IMR-90 (cell line): ENCODE data around the gene CNGB1. TPM values are rescaled to one million over a fixed set of nuclear protein-coding genes. Genes with fewer than 3 reads are reported as not detected.

Source experiments
- ATAC-seq: fragments of 200-7000 bp; cut with Tn5 transposase; 2 replicates; pipeline ENCODE4 v1.9.1; 2020; ENCODE audit warnings: low read depth, mild to moderate bottlenecking, moderate library complexity
- BruUV-seq: library from RNA; stranded (reverse); fragments of 400-500 nt; replicated peaks from 2 replicates; lab custom pipeline; 2021; lab: Mats Ljungman, UMichigan
- CTCF ChIA-PET: fragments of 300-600 bp; formaldehyde crosslinking; extraction: SDS; loops from one replicate; lab custom pipeline; 2021; ENCODE audit warnings: antibody characterized with exemption; lab: Yijun Ruan, JAX
- POLR2A ChIA-PET: fragments of 300-600 bp; sonication (Branson Sonifier 250); formaldehyde crosslinking; loops from one replicate; lab custom pipeline; 2022; ENCODE audit warnings: antibody characterized with exemption; ENCODE audit not compliant: unreplicated experiment; lab: Charles Lee
- DNase-seq: peaks from one replicate; pipeline ENCODE4 v3.0.0; 2013
- H2AFZ ChIP-seq: replicated peaks from 2 replicates; pipeline ENCODE3; 2013; ENCODE audit warnings: low read length, mild to moderate bottlenecking; ENCODE audit not compliant: poor library complexity
- H2AK5ac ChIP-seq: 2 replicates; pipeline ENCODE4 v1.6.1; 2013; ENCODE audit warnings: low read depth, low read length, inconsistent platforms
- H2AK9ac ChIP-seq: replicated peaks from 2 replicates; pipeline ENCODE3; 2013; ENCODE audit warnings: mild to moderate bottlenecking, low read depth, low read length, moderate library complexity; ENCODE audit not compliant: poor library complexity
- H2BK120ac ChIP-seq: 2 replicates; pipeline ENCODE4 v1.6.1; 2013; ENCODE audit warnings: low read depth, low read length, inconsistent platforms
- H2BK15ac ChIP-seq: 3 replicates; pipeline ENCODE4 v1.6.1; 2013; ENCODE audit warnings: low read depth, low read length, inconsistent platforms
- H2BK20ac ChIP-seq: 2 replicates; pipeline ENCODE4 v1.6.1; 2013; ENCODE audit warnings: low read depth, mild to moderate bottlenecking, inconsistent platforms, low read length, moderate library complexity
- H2BK5ac ChIP-seq: 2 replicates; pipeline ENCODE4 v1.6.1; 2013; ENCODE audit warnings: mild to moderate bottlenecking, low read depth, low read length, inconsistent platforms; ENCODE audit not compliant: poor library complexity, severe bottlenecking
- H3K14ac ChIP-seq: replicated peaks from 2 replicates; pipeline ENCODE4 v1.6.1; 2013; ENCODE audit warnings: low read depth, low read length, inconsistent platforms
- H3K18ac ChIP-seq: 2 replicates; pipeline ENCODE4 v1.6.1; 2013; ENCODE audit warnings: low read depth, low read length, control low read depth
- H3K23ac ChIP-seq: 2 replicates; pipeline ENCODE4 v1.6.1; 2013; ENCODE audit warnings: low read depth, low read length, inconsistent platforms
- H3K27ac ChIP-seq: 2 replicates; pipeline ENCODE4 v1.5.1; 2013; ENCODE audit warnings: mild to moderate bottlenecking, control low read depth, low read length; ENCODE audit not compliant: insufficient read depth
- H3K27me3 ChIP-seq: 2 replicates; pipeline ENCODE4 v1.6.1; 2013; ENCODE audit warnings: low read length; ENCODE audit not compliant: control insufficient read depth, insufficient read depth
- H3K36me3 ChIP-seq: 2 replicates; pipeline ENCODE4 v1.6.1; 2013; ENCODE audit warnings: low read length, mixed read lengths; ENCODE audit not compliant: control insufficient read depth, insufficient read depth
- H3K4ac ChIP-seq: 2 replicates; pipeline ENCODE4 v1.6.1; 2013; ENCODE audit warnings: low read depth, low read length, inconsistent platforms
- H3K4me1 ChIP-seq: 2 replicates; pipeline ENCODE4 v1.6.1; 2013; ENCODE audit warnings: low read length, mixed read lengths; ENCODE audit not compliant: control insufficient read depth, insufficient read depth
- H3K4me2 ChIP-seq: 2 replicates; pipeline ENCODE4 v1.6.1; 2013; ENCODE audit warnings: low read depth, mild to moderate bottlenecking, control low read depth, low read length, moderate library complexity
- H3K4me3 ChIP-seq: 2 replicates; pipeline ENCODE4 v1.5.1; 2013; ENCODE audit warnings: low read depth, mild to moderate bottlenecking, control low read depth, low read length, moderate library complexity; ENCODE audit not compliant: insufficient read depth
- H3K56ac ChIP-seq: 2 replicates; pipeline ENCODE4 v1.6.1; 2013; ENCODE audit warnings: low read length, inconsistent platforms; ENCODE audit not compliant: insufficient read depth; ENCODE audit errors: extremely low read depth
- H3K79me1 ChIP-seq, 2 experiments: 2 replicates each; pipeline ENCODE4 v1.6.1; 2013; ENCODE audit warnings: low read length in 2 of 2, inconsistent platforms in 1 of 2, low read depth in 1 of 2
- H3K9ac ChIP-seq: 2 replicates; pipeline ENCODE4 v1.6.1; 2013; ENCODE audit warnings: low read depth, low read length, control low read depth
- H3K9me1 ChIP-seq: 2 replicates; pipeline ENCODE4 v1.6.1; 2013; ENCODE audit warnings: low read length, inconsistent platforms; ENCODE audit not compliant: insufficient read depth
- H3K9me3 ChIP-seq: 2 replicates; pipeline ENCODE4 v1.6.1; 2013; ENCODE audit warnings: low read length; ENCODE audit not compliant: control insufficient read depth, insufficient read depth
- H4K20me1 ChIP-seq: 2 replicates; pipeline ENCODE4 v1.6.1; 2013; ENCODE audit warnings: low read length, inconsistent platforms; ENCODE audit not compliant: insufficient read depth
- H4K5ac ChIP-seq: 2 replicates; pipeline ENCODE4 v1.6.1; 2013; ENCODE audit warnings: mild to moderate bottlenecking, low read depth, low read length, control low read depth
- H4K8ac ChIP-seq, 2 experiments: 2 replicates each; pipeline ENCODE4 v1.6.1; 2013; ENCODE audit warnings: low read depth in 2 of 2, low read length in 2 of 2, control low read depth in 1 of 2, inconsistent platforms in 1 of 2
- H4K91ac ChIP-seq: 2 replicates; pipeline ENCODE4 v1.6.1; 2013; ENCODE audit warnings: low read depth, low read length, inconsistent platforms; ENCODE audit not compliant: insufficient read depth
- BHLHE40 ChIP-seq: fragments of 150-350 bp; IDR thresholded peaks from 2 replicates; pipeline ENCODE4 v1.6.1; 2016; ENCODE audit warnings: mild to moderate bottlenecking, low read depth, low read length
- CEBPB ChIP-seq: IDR thresholded peaks from 2 replicates; pipeline ENCODE4 v1.6.1; 2012; ENCODE audit warnings: low read depth, low read length, improper control_type of control experiment
- CHD1 ChIP-seq: IDR thresholded peaks from 2 replicates; pipeline ENCODE4 v1.6.1; 2012; ENCODE audit warnings: low read depth, low read length, improper control_type of control experiment
- CTCF ChIP-seq: conservative IDR thresholded peaks from 2 replicates; pipeline ENCODE4 v1.5.1; 2012; ENCODE audit warnings: mild to moderate bottlenecking, low read depth, low read length, improper control_type of control experiment
- FOS ChIP-seq: fragments of 150-350 bp; IDR thresholded peaks from 2 replicates; pipeline ENCODE4 v1.6.1; 2016; ENCODE audit warnings: low read depth, low read length
- MAFK ChIP-seq: IDR thresholded peaks from 2 replicates; pipeline ENCODE4 v1.6.1; 2012; ENCODE audit warnings: low read depth, low read length, improper control_type of control experiment
- MAZ ChIP-seq: IDR thresholded peaks from 2 replicates; pipeline ENCODE4 v1.6.1; 2012; ENCODE audit warnings: low read depth, mild to moderate bottlenecking, low read length, improper control_type of control experiment, moderate library complexity, borderline replicate concordance
- MXI1 ChIP-seq: IDR thresholded peaks from 2 replicates; pipeline ENCODE4 v1.6.1; 2012; ENCODE audit warnings: low read depth, mild to moderate bottlenecking, low read length, moderate library complexity, borderline replicate concordance
- POLR2A ChIP-seq: IDR thresholded peaks from 2 replicates; pipeline ENCODE4 v1.6.1; 2012; ENCODE audit warnings: mild to moderate bottlenecking, low read depth, low read length
- RAD21 ChIP-seq: IDR thresholded peaks from 2 replicates; pipeline ENCODE4 v1.6.1; 2012; ENCODE audit warnings: low read length, improper control_type of control experiment
- RCOR1 ChIP-seq: IDR thresholded peaks from 2 replicates; pipeline ENCODE4 v1.6.1; 2012; ENCODE audit warnings: mild to moderate bottlenecking, low read length, improper control_type of control experiment; ENCODE audit not compliant: insufficient replicate concordance
- RFX5 ChIP-seq: IDR thresholded peaks from 2 replicates; pipeline ENCODE4 v1.8.0; 2012; ENCODE audit warnings: low read depth, mild to moderate bottlenecking, low read length, moderate library complexity
- SMC3 ChIP-seq: fragments of 150-350 bp; IDR thresholded peaks from 2 replicates; pipeline ENCODE4 v1.6.1; 2016; ENCODE audit warnings: low read depth, mild to moderate bottlenecking, antibody characterized with exemption, low read length, moderate library complexity
- USF2 ChIP-seq: fragments of 150-350 bp; IDR thresholded peaks from 2 replicates; pipeline ENCODE4 v1.6.1; 2017; ENCODE audit warnings: mild to moderate bottlenecking, antibody characterized with exemption, low read length, low read depth
- WGBS, 2 experiments: methylation state at CpG; one replicate each; pipeline versions ENCODE4 v1.1.5 to v1.1.7; 2013; ENCODE audit warnings: missing lambda C conversion rate in 2 of 2; ENCODE audit not compliant: insufficient read length in 1 of 2; ENCODE audit errors: extremely low coverage in 2 of 2; 5-methylcytosine and 5-hydroxymethylcytosine counted together
- dilution Hi-C: fragments of 300-500 bp; cut with HindIII; formaldehyde crosslinking; loops from one replicate; pipeline ENCODE4 v1.14.3; 2018; ENCODE audit warnings: low sequenced_read_pairs; ENCODE audit not compliant: unreplicated experiment
- in situ Hi-C: fragments of 300-500 bp; cut with MboI; formaldehyde crosslinking; loops from 3 replicates; pipeline ENCODE4 v1.14.3; 2019; ENCODE audit warnings: low sequenced_read_pairs, inconsistent platforms, mixed read lengths
- intact Hi-C: fragments of 100-400 bp; cut with micrococcal nuclease; formaldehyde crosslinking; loops from 2 replicates; pipeline ENCODE4 v1.10.0; 2022
- polyA plus RNA-seq, 3 experiments: library from polyadenylated mRNA; depleted of rRNA; stranded (reverse); fragments of >200 nt; gene quantifications; 2 replicates each; pipeline ENCODE4 v1.2.3, GENCODE V29; 2012; ENCODE audit warnings: low replicate concordance in 1 of 3
- total RNA-seq: library from RNA; depleted of rRNA; stranded (reverse); fragments of >200 nt; gene quantifications from 2 replicates; pipeline ENCODE4 v1.2.3, GENCODE V29; 2012
- TF ChIP-seq, protein P1 (sequence below): fragments of 150-350 bp; IDR thresholded peaks from 2 replicates; pipeline ENCODE4 v1.6.1; 2016; ENCODE audit warnings: low read depth, mild to moderate bottlenecking, low read length, moderate library complexity, borderline replicate concordance

CNGB1 gene
- total and polyA plus RNA-seq, 2 of the 4 experiments (the other 2 are of a cell fraction) = not detected

DNA sequence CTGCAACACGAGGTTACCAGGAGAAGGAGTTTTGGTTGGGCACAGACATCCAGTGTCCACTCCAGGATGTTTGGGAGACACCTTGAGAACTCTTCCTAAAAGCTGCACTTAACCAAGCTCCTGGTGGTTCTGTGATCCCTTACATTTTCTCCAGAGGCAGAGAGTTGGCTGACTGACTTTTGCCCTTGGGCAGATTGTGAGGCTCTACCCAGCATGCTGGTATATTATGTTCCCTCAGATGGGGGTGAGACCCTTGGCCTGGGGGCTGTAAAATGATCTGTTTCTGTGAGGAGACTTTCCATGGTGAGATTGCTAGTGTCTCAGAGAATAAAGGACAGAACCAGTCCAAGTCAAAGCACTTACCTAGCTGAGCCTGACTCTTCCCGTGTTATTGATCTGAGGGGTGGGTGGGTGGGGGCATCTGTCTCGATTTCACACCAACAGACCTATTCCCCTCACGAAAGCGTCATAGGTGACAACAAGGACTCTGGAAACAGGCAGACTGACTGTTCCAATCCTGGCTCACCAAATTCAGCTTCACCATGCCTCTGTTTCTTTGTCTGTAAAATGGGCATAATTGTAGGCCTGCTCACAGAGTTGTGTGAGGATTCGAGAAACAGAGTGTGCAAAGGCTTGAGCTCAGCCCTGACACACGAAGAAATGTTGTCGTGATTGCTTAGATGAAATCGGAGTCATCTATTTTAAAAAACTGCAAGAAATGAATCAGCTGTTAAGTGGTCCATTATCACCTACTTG lies 42.5 kb upstream of the CNGB1 start:
- Histone ChIP-seq H3K23ac (no peak overlapping the region), H3K36me3 (peaks cover 12% of the 10 kb centered on the region), H3K56ac (no peak overlapping the region), H2AK5ac (no peak overlapping the region), H4K20me1 (peaks cover 9% of the 10 kb centered on the region; the same call in 1 of the 2 replicates), H3K4me2 (no peak overlapping the region), H2AFZ (no peak overlapping the region), H3K9me1 (peaks cover 26% of the 10 kb centered on the region), H4K91ac (no peak overlapping the region), H2BK20ac (no peak overlapping the region), H2BK5ac (no peak overlapping the region), H3K27me3 (no peaks in the 10 kb centered on the region), H3K4ac (0 out of 2 replicates have a peak overlapping the region, but pooled peaks have one; percentile 22), H2BK120ac (no peak overlapping the region; the same call in 1 of the 2 replicates), H3K4me3 (no peak overlapping the region), H3K18ac (no peak overlapping the region), H2BK15ac (no peak overlapping the region), H3K79me1 (peaks cover 4 to 18% of the 10 kb centered on the region in 2 experiments), H3K9me3 (no peaks in the 10 kb centered on the region), H3K9ac (no peak overlapping the region), H3K14ac (no peak overlapping the region), H3K4me1 (peaks cover 9% of the 10 kb centered on the region), H2AK9ac (no peak overlapping the region), H4K8ac (no peak overlapping the region), H4K5ac (no peak overlapping the region), H3K27ac (no peak overlapping the region)
- CTCF ChIA-PET = interaction anchor here (1.0 to 1.9 kb wide), 3 partner anchors 108 to 185 kb away, joined by 3 to 8 read pairs (median 6); no protein-coding TSS in a partner anchor
- in situ Hi-C loops = no loop called here
- intact Hi-C loops = no loop called here
- POLR2A ChIA-PET = no interaction called here
- dilution Hi-C loops = no loop called here
- ATAC-seq (no peak), DNase-seq (no peak)
- no TSS peak for BruUV-seq
- WGBS, 2 experiments = 71% methylated on average over 5 of the region's 9 CpGs; no CpG with 5 or more reads in 1 of the 2 experiments
- no peak for TF ChIP-seq POLR2A
- TF ChIP-seq BHLHE40 = no peak
- TF ChIP-seq CTCF = no peak
- no peak for TF ChIP-seq USF2
- no peak for TF ChIP-seq CHD1
- no peak for TF ChIP-seq MAFK
- TF ChIP-seq RCOR1 = no peak
- no peak for TF ChIP-seq CEBPB
- TF ChIP-seq RAD21 = no peak
- TF ChIP-seq MXI1 = no peak
- TF ChIP-seq SMC3 = no peak
- no peak for TF ChIP-seq RFX5
- TF ChIP-seq FOS = no peak
- TF ChIP-seq, protein P1, sequence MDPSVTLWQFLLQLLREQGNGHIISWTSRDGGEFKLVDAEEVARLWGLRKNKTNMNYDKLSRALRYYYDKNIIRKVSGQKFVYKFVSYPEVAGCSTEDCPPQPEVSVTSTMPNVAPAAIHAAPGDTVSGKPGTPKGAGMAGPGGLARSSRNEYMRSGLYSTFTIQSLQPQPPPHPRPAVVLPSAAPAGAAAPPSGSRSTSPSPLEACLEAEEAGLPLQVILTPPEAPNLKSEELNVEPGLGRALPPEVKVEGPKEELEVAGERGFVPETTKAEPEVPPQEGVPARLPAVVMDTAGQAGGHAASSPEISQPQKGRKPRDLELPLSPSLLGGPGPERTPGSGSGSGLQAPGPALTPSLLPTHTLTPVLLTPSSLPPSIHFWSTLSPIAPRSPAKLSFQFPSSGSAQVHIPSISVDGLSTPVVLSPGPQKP = no peak
- no peak for TF ChIP-seq MAZ
